ENCODE results near the gene SMTNL1.
A peak's percentile ranks its signal among the peaks of the same experiment; 100 is the strongest.

Gene SMTNL1

DNA sequence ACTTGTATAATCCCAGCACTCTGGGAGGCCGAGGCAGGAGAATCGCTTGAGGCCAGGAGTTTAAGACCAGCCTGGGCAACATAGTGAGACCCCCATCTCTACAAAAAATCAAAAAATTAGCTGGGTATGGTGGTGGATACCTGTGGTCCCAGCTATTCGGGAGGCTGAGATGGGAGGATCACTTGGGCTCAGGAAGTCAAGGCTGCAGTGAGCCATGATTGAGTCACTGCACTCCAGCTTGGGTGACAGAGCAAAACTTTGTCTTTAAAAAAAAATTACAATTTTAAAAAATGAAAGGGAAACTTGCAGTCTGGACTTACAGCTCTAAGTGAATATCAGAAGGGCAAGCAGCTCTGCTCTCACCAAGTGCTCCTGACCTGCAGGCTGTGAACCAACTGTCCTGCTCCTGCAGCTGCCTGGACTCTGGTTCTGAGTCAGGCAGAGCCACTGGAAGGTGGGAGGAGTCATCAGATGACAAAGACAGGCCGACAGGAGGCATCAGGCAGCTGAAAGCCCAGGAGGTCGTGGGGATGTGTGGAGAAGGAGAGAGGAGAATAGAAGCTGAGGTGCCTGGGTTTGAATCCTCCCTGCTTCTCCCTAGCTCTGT lies 9.6 kb downstream of the SMTNL1 start:
- peak; percentile 18 for DNase-seq

- no peak for DNase-seq
These were observed 10.5 kb downstream of the SMTNL1 start for GRCh38 chr11:57547854-57548377.

GRCh38 chr11:57549983-57550382 lies 12.6 kb downstream of the SMTNL1 start:
- no peak for DNase-seq

DNA sequence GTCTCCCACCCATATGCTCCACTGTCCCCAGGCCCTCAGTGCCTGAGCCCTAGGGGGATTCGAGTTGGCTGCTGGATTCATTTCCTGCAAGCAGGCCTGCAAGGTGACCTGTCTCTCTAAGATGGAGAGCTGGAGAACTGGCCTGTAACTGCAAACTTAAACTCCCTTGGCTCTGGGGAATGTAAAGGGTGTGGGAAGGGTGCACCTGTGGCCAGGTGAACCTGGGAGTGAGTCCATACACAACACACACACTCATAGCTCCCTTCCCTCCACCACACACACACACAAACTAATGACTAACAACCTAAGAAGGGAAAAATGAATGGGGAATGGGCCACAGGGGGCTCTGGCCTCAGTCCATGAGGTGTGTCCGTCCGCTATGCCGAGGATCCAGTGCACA lies 14.5 kb downstream of the SMTNL1 start:
- DNase-seq = no peak

- DNase-seq = no peak
These were observed 15.1 kb downstream of the SMTNL1 start for GRCh38 chr11:57552479-57552878.

GRCh38 chr11:57555393-57555792 lies 18.0 kb downstream of the SMTNL1 start:
- DNase-seq = no peak

- DNase-seq = no peak
These were observed 18.6 kb downstream of the SMTNL1 start for GRCh38 chr11:57556041-57556440.

DNA sequence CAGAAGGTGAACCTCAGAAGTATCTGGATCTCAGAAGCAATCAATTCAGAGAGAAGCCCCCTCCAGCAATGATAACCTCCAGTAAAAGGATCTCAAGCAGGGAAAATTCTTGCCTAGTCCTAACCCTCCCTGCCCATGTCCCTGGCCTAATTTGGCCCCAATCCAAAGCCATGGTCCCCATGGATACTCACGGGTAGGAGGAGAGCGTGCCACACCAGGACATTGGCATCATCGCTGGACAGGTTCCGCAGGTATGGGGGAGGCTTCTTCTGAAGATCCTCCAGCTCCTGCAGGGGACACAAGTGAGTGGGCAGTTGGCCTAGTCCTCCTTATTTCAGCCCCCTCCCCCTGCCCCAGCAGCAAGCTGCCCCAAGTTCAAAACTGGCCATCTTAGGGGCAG lies 22.8 kb downstream of the SMTNL1 start:
- DNase-seq = no peak

DNA sequence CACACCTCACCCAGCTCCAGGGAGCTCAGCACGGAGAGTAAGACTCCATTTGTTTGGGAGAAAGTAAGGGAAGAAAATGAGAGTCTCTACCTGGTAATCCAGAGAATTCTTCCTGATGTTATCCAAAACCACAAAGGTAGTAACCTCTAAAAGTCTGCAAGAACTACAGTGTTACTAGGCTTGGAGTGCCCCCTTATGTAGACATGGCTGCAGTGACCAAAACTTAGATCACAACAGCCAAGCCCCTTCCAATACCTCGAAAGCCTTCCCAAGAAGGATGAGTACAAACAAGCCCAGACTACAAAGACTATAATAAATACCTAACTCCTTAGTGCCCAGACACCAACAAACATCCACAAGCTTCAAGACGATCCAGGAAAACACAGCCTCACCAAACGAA lies 25.2 kb downstream of the SMTNL1 start:
- no peak for DNase-seq

GRCh38 chr11:57566005-57566904 lies 28.9 kb downstream of the SMTNL1 start:
- peak; percentile 93 for DNase-seq

DNA sequence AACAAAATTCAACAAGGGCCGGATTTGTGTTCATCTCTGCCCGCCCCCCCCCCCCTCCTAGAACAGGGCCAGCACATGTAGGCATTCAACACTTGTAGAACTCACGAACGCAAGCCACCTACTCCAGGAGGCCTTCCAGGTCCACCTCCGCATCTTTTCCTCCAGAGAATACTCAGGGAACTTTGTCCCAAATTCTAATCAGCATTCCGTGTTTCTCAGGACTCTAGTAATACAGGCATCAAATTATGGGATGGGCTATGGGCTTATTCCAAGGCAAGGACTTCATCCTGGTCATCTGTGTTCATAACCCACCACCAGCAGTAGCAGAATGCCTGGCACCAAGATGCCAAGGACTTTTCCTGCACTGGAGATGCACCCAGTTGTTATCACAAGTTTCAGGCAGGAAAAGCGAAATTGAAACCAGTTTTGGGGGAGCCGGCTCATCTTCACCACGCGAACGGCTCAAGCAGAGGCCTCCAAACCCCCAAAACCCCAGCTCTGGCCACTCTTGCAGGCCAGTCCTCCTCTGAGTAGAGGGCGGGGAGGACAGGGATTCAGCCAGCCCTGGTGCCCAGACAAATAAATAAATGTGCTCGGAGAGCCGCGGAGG lies 29.6 kb downstream of the SMTNL1 start:
- peak; percentile 69 for DNase-seq

DNA sequence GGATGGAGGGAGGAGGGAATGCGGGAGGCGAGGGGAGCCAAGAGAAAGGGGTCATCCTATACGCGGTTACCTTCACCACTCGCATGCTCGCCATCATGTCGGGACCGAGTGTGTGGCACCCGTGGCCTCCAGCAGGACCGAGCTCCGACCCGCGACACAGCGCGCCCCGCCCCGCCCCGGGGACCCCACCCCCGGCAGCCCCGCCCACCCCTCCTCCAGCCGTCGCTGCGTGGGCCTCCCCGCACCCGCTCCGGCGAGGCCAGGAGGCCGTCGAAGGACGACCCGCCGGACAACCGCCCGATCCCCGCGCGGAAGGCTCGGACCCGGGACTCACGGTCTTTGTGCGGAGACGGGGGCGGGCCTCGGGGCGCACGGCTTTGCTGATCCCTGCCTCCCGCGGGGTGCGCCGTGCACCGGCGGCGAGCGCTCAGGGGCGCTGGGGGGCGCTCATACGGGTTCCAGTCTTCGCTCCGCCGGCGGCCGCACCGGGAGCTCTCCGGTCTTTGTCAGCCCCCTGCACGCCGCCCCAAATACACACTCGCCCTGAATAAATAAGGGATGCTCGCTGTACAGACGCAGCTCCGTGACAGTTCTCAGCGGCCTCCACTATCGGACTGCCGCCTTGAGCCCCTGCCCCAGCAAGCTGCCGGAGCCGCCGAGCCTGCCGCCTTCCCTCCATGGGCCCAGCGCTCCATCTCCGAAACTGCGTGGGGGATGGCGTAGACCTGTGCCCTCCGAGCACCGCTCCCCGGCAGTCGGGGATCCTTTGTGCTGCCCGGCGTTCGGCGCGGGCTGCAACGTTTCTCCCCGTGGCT lies 30.3 kb downstream of the SMTNL1 start, which contains the start of gene UBE2L6:
Gene UBE2L6, minus strand, starts transcription at position 158 of the 815 bp plus-strand sequence. Its CDS starts 61 bp downstream, at position 97.
- peak; percentile 78 for DNase-seq

GRCh38 chr11:57568330-57568766 lies 31.0 kb downstream of the SMTNL1 start:
- DNase-seq = peak; percentile 91

- peak; percentile 56 for DNase-seq
These were observed 34.2 kb downstream of the SMTNL1 start for GRCh38 chr11:57571606-57572005.

- DNase-seq = no peak
These were observed 36.7 kb downstream of the SMTNL1 start for GRCh38 chr11:57574061-57574460.

- no peak for DNase-seq
These were observed 46.9 kb downstream of the SMTNL1 start for GRCh38 chr11:57584341-57584740.

DNA sequence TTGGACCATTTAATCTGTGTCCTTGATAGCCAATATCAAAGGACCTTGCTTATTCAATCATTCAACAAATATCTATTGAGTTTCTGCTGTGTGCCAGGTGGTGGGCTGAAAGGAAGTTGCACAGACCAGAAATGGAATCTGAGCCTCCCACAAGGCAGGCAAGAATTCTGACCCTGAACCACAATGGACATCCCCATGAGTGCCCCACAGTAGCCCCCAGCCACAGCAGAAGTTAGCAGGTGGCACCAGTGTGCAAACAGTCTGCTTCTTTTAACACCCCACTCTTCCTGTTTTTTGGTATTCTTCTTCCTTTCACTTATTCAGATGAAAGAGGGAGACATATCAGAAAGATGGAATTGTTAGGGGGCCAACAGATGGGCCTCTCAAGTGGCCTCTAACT lies 47.9 kb downstream of the SMTNL1 start:
- no peak for DNase-seq

GRCh38 chr11:57586711-57587245 lies 49.4 kb downstream of the SMTNL1 start:
- peak; percentile 47 for DNase-seq

- DNase-seq = peak; percentile 84
These were observed 50.8 kb downstream of the SMTNL1 start for GRCh38 chr11:57588046-57588710.

DNA sequence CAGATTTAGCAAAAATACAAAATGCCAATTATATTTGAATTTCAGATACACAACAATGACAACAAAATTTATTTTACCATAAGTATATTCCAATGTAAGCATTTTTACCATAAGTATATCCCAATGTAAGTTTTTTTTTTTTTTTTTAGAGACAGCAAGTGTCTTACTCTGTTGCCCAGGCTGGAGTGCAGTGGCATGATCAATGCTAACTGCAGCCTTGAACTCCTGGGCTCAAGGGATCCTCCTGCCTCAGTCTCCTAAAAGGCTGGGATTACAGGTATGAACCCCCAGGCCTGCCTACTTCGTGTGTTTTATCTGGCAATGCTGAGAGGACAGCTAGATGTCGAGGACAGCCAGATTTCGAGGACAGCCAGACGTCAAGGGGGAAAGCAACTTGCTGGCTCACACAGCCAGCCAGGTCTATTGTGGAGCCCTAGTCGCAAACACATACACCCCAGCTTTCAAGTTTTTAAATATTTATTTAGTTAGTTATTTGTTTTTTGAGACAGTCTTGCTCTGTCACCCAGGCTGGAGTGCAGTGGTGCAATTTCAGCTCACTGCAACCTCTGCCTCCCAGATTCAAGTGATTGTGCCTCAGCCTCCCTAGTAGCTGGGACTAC lies 59.0 kb downstream of the SMTNL1 start:
- no peak for DNase-seq

DNA sequence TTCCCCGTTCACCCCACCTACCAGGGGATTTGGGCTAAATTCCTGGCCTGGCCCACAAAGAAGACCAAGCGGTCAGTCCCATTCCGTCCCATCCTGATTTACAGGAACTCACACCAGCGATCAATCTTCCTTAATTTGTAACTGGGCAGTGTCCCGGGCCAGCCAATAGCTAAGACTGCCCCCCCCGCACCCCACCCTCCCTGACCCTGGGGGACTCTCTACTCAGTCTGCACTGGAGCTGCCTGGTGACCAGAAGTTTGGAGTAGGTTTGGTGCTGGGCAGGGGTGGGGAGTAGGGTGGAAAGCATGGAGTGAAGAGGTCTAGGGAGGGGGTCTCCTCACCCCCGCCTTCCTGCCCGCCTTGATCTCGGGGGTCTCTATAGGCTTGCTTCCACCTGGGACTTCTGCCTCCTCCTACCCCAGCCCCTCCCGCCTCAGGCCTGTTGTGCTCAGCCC lies 60.1 kb downstream of the SMTNL1 start, which contains the start of gene SERPING1:
Gene SERPING1, plus strand, starts transcription at position 225 of the 455 bp plus-strand sequence. CDS start 586 bp downstream, outside the sequence.
- no peak for DNase-seq

Measured in OCI-M1 (cell line).